GM23248 (cell line): ENCODE measurements around the gene GPHN.

ENCODE experiments used
- EZH2 ChIP-seq: fragments of 200-600 bp; sonication (generic); IDR thresholded peaks from 2 replicates; pipeline ENCODE4 v1.6.1; 2018; ENCODE audit warnings: antibody characterized with exemption, mild to moderate bottlenecking; ENCODE audit not compliant: insufficient read depth, poor library complexity, severe bottlenecking
- EZH2phosphoT487 ChIP-seq: fragments of 200-600 bp; sonication (generic); IDR thresholded peaks from 2 replicates; pipeline ENCODE4 v1.6.1; 2018; ENCODE audit warnings: antibody characterized with exemption, moderate library complexity, mild to moderate bottlenecking, low read depth; ENCODE audit not compliant: insufficient read depth

GRCh38 chr14:67131691-67132090 is 623.7 kb downstream of the GPHN start:
- no peak for TF ChIP-seq EZH2
- TF ChIP-seq EZH2phosphoT487 = no peak
